CD4-positive, alpha-beta T cell (primary cell): ENCODE measurements around the gene MED9. TPM values are rescaled to one million over a fixed set of nuclear protein-coding genes. Genes with fewer than 3 reads are reported as not detected.

ENCODE experiments used
- ATAC-seq: fragments of 200-7000 bp; cut with Tn5 transposase; one replicate; pipeline ENCODE4 v1.10.0; 2022; ENCODE audit warnings: mild to moderate bottlenecking; ENCODE audit not compliant: poor library complexity
- CTCF ChIA-PET: fragments of 350-600 bp; sonication (Branson Sonifier 250); formaldehyde crosslinking; loops from one replicate; lab custom pipeline; 2021; ENCODE audit warnings: antibody characterized with exemption, inconsistent platforms; lab: Charles Lee
- POLR2A ChIA-PET: fragments of 350-600 bp; sonication (Branson Sonifier 250); formaldehyde crosslinking; loops from one replicate; lab custom pipeline; 2021; ENCODE audit warnings: antibody characterized with exemption, inconsistent platforms; lab: Charles Lee
- DNase-seq, 14 experiments: peaks; one replicate each; pipeline ENCODE4 v3.0.0-alpha.2; 2013 to 2020; ENCODE audit warnings: mixed read lengths in 2 of 14
- H3K27ac ChIP-seq, 2 donors: one replicate each; pipeline versions ENCODE4 v1.5.1 to v1.7.0; 2013; ENCODE audit warnings: low read length in 2 of 2, low read depth in 1 of 2, mild to moderate bottlenecking in 1 of 2
- H3K27me3 ChIP-seq, 2 experiments: 1 replicate in 1 of 2; 2 replicates in 1 of 2; pipeline versions ENCODE4 v1.6.1 to v1.7.0; 2013; ENCODE audit warnings: low read length in 2 of 2, control low read depth in 1 of 2, mild to moderate bottlenecking in 1 of 2, moderate library complexity in 1 of 2; ENCODE audit not compliant: insufficient read depth in 2 of 2, control insufficient read depth in 1 of 2
- H3K36me3 ChIP-seq: one replicate; pipeline ENCODE4 v1.6.1; 2013; ENCODE audit warnings: low read length, control low read depth; ENCODE audit not compliant: insufficient read depth
- H3K4me1 ChIP-seq: one replicate; pipeline ENCODE4 v1.6.1; 2013; ENCODE audit warnings: low read length, control low read depth; ENCODE audit not compliant: insufficient read depth
- H3K4me3 ChIP-seq: one replicate; pipeline ENCODE4 v1.5.1; 2013; ENCODE audit warnings: mild to moderate bottlenecking, low read length, moderate library complexity
- H3K9me3 ChIP-seq, 2 experiments: 1 replicate in 1 of 2; 2 replicates in 1 of 2; pipeline versions ENCODE4 v1.6.1 to v1.7.0; 2013; ENCODE audit warnings: low read length in 2 of 2, mild to moderate bottlenecking in 2 of 2, control low read depth in 1 of 2, moderate library complexity in 1 of 2; ENCODE audit not compliant: control insufficient read depth in 1 of 2, insufficient read depth in 1 of 2
- H3K27ac Mint-ChIP-seq: one replicate; pipeline ENCODE4 v1.8.0; 2020; ENCODE audit warnings: mixed read lengths
- H3K27me3 Mint-ChIP-seq: one replicate; pipeline ENCODE4 v1.8.0; 2021; ENCODE audit warnings: mixed read lengths
- H3K36me3 Mint-ChIP-seq: one replicate; pipeline ENCODE4 v1.8.0; 2021; ENCODE audit warnings: low read depth, mixed read lengths
- H3K4me1 Mint-ChIP-seq: one replicate; pipeline ENCODE4 v1.8.0; 2021; ENCODE audit warnings: low read depth, mixed read lengths
- H3K4me3 Mint-ChIP-seq: one replicate; pipeline ENCODE4 v1.8.0; 2020; ENCODE audit warnings: mild to moderate bottlenecking, mixed read lengths
- H3K9me3 Mint-ChIP-seq: one replicate; pipeline ENCODE4 v1.8.0; 2020; ENCODE audit warnings: mixed read lengths
- intact Hi-C, 2 experiments: fragments of 100-400 bp; cut with DNase I in 1 of 2; cut with micrococcal nuclease in 1 of 2; formaldehyde crosslinking; loops; one replicate each; pipeline versions ENCODE4 v1.15.1 to v1.9.0; 2023 to 2025; cut with DNase I, micrococcal nuclease
- total RNA-seq, 174 experiments: library from RNA in 2 of 174; stranded (reverse) in 2 of 174; gene quantifications; one replicate each; pipeline ENCODE4 v1.2.3 and lab custom pipeline; 2021 to 2026
- TF ChIP-seq, protein P1 (sequence below): fragments of 200-600 bp; IDR thresholded peaks from one replicate; pipeline ENCODE4 v1.8.0; 2022; ENCODE audit warnings: antibody characterized with exemption, mild to moderate bottlenecking

The MED9 gene
- total RNA-seq, 2 experiments from 2014 or later = 27.0 to 27.9 TPM

- peak overlapping the region; percentile 70 for H3K4me3 Mint-ChIP-seq
- CTCF ChIA-PET = interaction anchor here (0.5 to 2.3 kb wide), 26 partner anchors 10 to 780 kb away, joined by 3 to 28 read pairs (median 4); partner anchors contain the start of genes MED9 and PEMT
These were observed 20.5 kb downstream of the MED9 start for GRCh38 chr17:17497065-17497844.

DNA sequence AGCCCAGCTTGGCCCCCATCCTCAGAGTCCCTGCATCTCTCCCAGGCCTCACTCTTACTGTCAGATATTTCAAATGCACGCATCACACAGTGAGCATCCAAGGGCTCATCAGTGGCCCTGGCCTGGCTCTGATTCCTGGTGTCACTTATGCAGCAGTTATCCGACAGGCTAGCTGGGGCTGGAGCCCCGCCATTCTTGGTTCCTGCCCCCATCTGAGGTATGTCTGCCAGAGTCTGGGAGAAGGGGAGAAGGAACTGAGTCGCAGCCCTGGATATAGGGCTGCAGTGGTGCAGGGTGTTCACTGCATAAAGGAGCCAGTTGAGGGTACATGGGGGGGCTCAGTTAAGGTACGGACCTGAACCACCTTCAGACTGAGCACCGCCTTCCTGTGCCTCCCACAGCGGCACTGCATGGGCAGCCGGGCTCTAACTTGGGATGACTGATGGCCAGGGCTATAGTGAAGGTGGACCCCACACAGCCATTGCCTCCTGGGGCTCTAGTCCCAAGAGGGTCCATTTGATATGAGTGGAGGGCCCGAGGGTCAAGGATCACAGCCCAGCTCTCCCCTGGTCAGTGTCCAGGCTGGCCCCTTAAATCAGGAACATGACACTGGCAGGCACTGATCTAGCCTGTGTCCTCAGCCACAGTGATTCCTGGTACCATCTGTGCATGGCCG lies 21.2 kb downstream of the MED9 start:
- DNase-seq = no peak

More at GRCh38 chr17:17497065-17497844, 20.5 kb downstream of the MED9 start:
- Mint-ChIP-seq H3K27me3 (peaks cover 14% of the 10 kb centered on the region), H3K36me3 (no peaks in the 10 kb centered on the region), H3K9me3 (no peaks in the 10 kb centered on the region), H3K4me1 (peaks cover 7% of the 10 kb centered on the region), H3K27ac (no peak overlapping the region)
- no peak for DNase-seq
- H3K36me3 ChIP-seq = peaks cover 2% of the 10 kb centered on the region
- no peak overlapping the region for H3K27ac ChIP-seq
- peak overlapping the region; percentile 19 for H3K4me3 ChIP-seq
- peaks cover 0 to 3% of the 10 kb centered on the region in 2 experiments for H3K9me3 ChIP-seq
- ATAC-seq = no peak
- H3K4me1 ChIP-seq = peaks cover 24% of the 10 kb centered on the region
- POLR2A ChIA-PET = interaction anchor here (0.7 to 1.6 kb wide), 5 partner anchors 16 to 339 kb away, joined by 3 to 5 read pairs (median 3); partner anchors contain the start of gene PEMT
- peaks cover 8 to 11% of the 10 kb centered on the region in 2 experiments for H3K27me3 ChIP-seq
- intact Hi-C loops = loop anchor here (1.0 to 2.0 kb wide), 2 partner anchors 144 to 422 kb away; no protein-coding TSS in a partner anchor
- TF ChIP-seq, protein P1, sequence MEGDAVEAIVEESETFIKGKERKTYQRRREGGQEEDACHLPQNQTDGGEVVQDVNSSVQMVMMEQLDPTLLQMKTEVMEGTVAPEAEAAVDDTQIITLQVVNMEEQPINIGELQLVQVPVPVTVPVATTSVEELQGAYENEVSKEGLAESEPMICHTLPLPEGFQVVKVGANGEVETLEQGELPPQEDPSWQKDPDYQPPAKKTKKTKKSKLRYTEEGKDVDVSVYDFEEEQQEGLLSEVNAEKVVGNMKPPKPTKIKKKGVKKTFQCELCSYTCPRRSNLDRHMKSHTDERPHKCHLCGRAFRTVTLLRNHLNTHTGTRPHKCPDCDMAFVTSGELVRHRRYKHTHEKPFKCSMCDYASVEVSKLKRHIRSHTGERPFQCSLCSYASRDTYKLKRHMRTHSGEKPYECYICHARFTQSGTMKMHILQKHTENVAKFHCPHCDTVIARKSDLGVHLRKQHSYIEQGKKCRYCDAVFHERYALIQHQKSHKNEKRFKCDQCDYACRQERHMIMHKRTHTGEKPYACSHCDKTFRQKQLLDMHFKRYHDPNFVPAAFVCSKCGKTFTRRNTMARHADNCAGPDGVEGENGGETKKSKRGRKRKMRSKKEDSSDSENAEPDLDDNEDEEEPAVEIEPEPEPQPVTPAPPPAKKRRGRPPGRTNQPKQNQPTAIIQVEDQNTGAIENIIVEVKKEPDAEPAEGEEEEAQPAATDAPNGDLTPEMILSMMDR = peak; percentile 31

More for the DNA sequence above, 21.2 kb downstream of the MED9 start:
- Histone ChIP-seq H3K4me1 (peaks cover 24% of the 10 kb centered on the region), H3K4me3 (no peak overlapping the region), H3K9me3 (peaks cover 0 to 3% of the 10 kb centered on the region in 2 experiments), H3K36me3 (peaks cover 2% of the 10 kb centered on the region), H3K27ac (no peak overlapping the region), H3K27me3 (peaks cover 8 to 11% of the 10 kb centered on the region in 2 experiments)
- H3K36me3 Mint-ChIP-seq = no peaks in the 10 kb centered on the region
- no peak overlapping the region for H3K27ac Mint-ChIP-seq
- CTCF ChIA-PET = interaction anchor here (1.5 to 2.3 kb wide), 3 partner anchors 13 to 144 kb away, joined by 4 to 28 read pairs (median 12); partner anchors contain the start of gene PEMT
- no peak overlapping the region for H3K4me3 Mint-ChIP-seq
- POLR2A ChIA-PET = interaction anchor here (1.3 kb wide), 1 partner anchor 17 kb away, joined by 3 read pairs; no protein-coding TSS in a partner anchor
- ATAC-seq = no peak
- TF ChIP-seq, protein P1 = no peak
- peaks cover 7% of the 10 kb centered on the region for H3K4me1 Mint-ChIP-seq
- no peaks in the 10 kb centered on the region for H3K9me3 Mint-ChIP-seq
- H3K27me3 Mint-ChIP-seq = peaks cover 15% of the 10 kb centered on the region
- intact Hi-C loops = loop anchor here (1.0 to 2.0 kb wide), 2 partner anchors 143 to 421 kb away; no protein-coding TSS in a partner anchor
